HG02798 (cell line): ENCODE measurements around the gene ATP2A1.

ENCODE experiments used
- ATAC-seq: cut with Tn5 transposase; IDR thresholded peaks from one replicate; pipeline ENCODE4 v1.9.1; 2021; ENCODE audit warnings: mild to moderate bottlenecking; ENCODE audit not compliant: unreplicated experiment, poor library complexity

ATP2A1 gene

GRCh38 chr16:28878083-28878926 is at the start of gene ATP2A1:
Gene ATP2A1, plus strand, starts transcription at chr16:28878488. Its CDS starts 184 bp downstream, at chr16:28878672.
- ATAC-seq = no peak

GRCh38 chr16:28829747-28830146 is 48.5 kb upstream of the ATP2A1 start:
- ATAC-seq = no peak

- no peak for ATAC-seq
Measured at GRCh38 chr16:28830531-28830930, 47.8 kb upstream of the ATP2A1 start.

- ATAC-seq = no peak
Measured at GRCh38 chr16:28834349-28834748, 43.9 kb upstream of the ATP2A1 start.

- ATAC-seq = no peak
Measured at GRCh38 chr16:28834873-28835863, 43.1 kb upstream of the ATP2A1 start.

- ATAC-seq = no peak
Measured at GRCh38 chr16:28835864-28836760, 42.2 kb upstream of the ATP2A1 start.

GRCh38 chr16:28836761-28837064 is 41.6 kb upstream of the ATP2A1 start:
- ATAC-seq = no peak

- no peak for ATAC-seq
Measured at GRCh38 chr16:28837672-28838557, 40.4 kb upstream of the ATP2A1 start.

GRCh38 chr16:28838558-28838918 is 39.8 kb upstream of the ATP2A1 start:
- ATAC-seq = no peak

- ATAC-seq = no peak
Measured at GRCh38 chr16:28839004-28839639, 39.2 kb upstream of the ATP2A1 start.

GRCh38 chr16:28839899-28840298 is 38.4 kb upstream of the ATP2A1 start:
- ATAC-seq = no peak

- ATAC-seq = no peak
Measured at GRCh38 chr16:28842696-28843095, 35.6 kb upstream of the ATP2A1 start.

GRCh38 chr16:28843766-28844165 is 34.5 kb upstream of the ATP2A1 start:
- no peak for ATAC-seq

GRCh38 chr16:28844226-28844885 is 33.9 kb upstream of the ATP2A1 start:
- ATAC-seq = no peak

- ATAC-seq = no peak
Measured at GRCh38 chr16:28845293-28845692, 33.0 kb upstream of the ATP2A1 start.

- peak; percentile 5 for ATAC-seq
Measured at GRCh38 chr16:28845761-28846079, 32.6 kb upstream of the ATP2A1 start.

GRCh38 chr16:28846080-28846932 is 32.0 kb upstream of the ATP2A1 start, which contains the start of gene TUFM:
Gene TUFM, minus strand, starts transcription at chr16:28846348. Its CDS starts 79 bp downstream, at chr16:28846269.
- ATAC-seq = peak; percentile 94

- peak; percentile 1 for ATAC-seq
Measured at GRCh38 chr16:28846933-28847273, 31.4 kb upstream of the ATP2A1 start.
